Neural progenitor cell (in vitro differentiated cells): ENCODE data around the gene ATP1A2. TPM values are rescaled to one million over a fixed set of nuclear protein-coding genes. Genes with fewer than 3 reads are reported as not detected.

Experiments used
- DNase-seq: peaks from one replicate; pipeline ENCODE4 v3.0.0-alpha.2; 2016; ENCODE audit warnings: low spot score
- H2AFZ ChIP-seq: fragments of 200-600 bp; sonication (generic); replicated peaks from 2 replicates; pipeline ENCODE4 v1.6.1; 2016; ENCODE audit warnings: antibody characterized with exemption
- H3F3A ChIP-seq: fragments of 200-600 bp; sonication (generic); 2 replicates; pipeline ENCODE4 v1.6.1; 2016; ENCODE audit warnings: antibody characterized with exemption, low read depth
- H3K27ac ChIP-seq: fragments of 200-600 bp; sonication (generic); 2 replicates; pipeline ENCODE4 v1.5.1; 2016; ENCODE audit warnings: mild to moderate bottlenecking
- H3K27me3 ChIP-seq: fragments of 200-600 bp; sonication (generic); 2 replicates; pipeline ENCODE4 v1.6.1; 2016; ENCODE audit warnings: mild to moderate bottlenecking, moderate library complexity
- H3K36me3 ChIP-seq: fragments of 200-600 bp; sonication (generic); 2 replicates; pipeline ENCODE4 v1.5.1; 2016
- H3K4me1 ChIP-seq: fragments of 200-600 bp; sonication (generic); 2 replicates; pipeline ENCODE4 v1.6.1; 2016; ENCODE audit warnings: mixed run types
- H3K4me2 ChIP-seq: fragments of 200-600 bp; sonication (generic); 2 replicates; pipeline ENCODE4 v1.6.1; 2016
- H3K4me3 ChIP-seq: fragments of 200-600 bp; sonication (generic); 2 replicates; pipeline ENCODE4 v1.5.1; 2016
- H3K79me2 ChIP-seq: fragments of 200-600 bp; sonication (generic); 2 replicates; pipeline ENCODE4 v1.6.1; 2016; ENCODE audit warnings: low read depth
- H3K9ac ChIP-seq: fragments of 200-600 bp; sonication (generic); 2 replicates; pipeline ENCODE4 v1.6.1; 2016
- H3K9me3 ChIP-seq: fragments of 200-600 bp; sonication (generic); 2 replicates; pipeline ENCODE4 v1.5.1; 2016; ENCODE audit warnings: low read depth
- H4K20me1 ChIP-seq: fragments of 200-600 bp; sonication (generic); 2 replicates; pipeline ENCODE4 v1.6.1; 2016; ENCODE audit warnings: low read depth
- H3K27ac Mint-ChIP-seq: 3 replicates; pipeline ENCODE4 v1.8.0; 2021; ENCODE audit warnings: mixed read lengths
- H3K27me3 Mint-ChIP-seq: 2 replicates; pipeline ENCODE4 v1.8.0; 2022; ENCODE audit warnings: low read depth, mild to moderate bottlenecking, inconsistent platforms, moderate library complexity, mixed read lengths; ENCODE audit not compliant: insufficient read depth
- H3K36me3 Mint-ChIP-seq: 3 replicates; pipeline ENCODE4 v1.8.0; 2021; ENCODE audit warnings: mixed read lengths
- H3K4me1 Mint-ChIP-seq: 3 replicates; pipeline ENCODE4 v1.8.0; 2021; ENCODE audit warnings: mixed read lengths
- H3K4me3 Mint-ChIP-seq: 3 replicates; pipeline ENCODE4 v1.8.0; 2021; ENCODE audit warnings: mild to moderate bottlenecking, moderate library complexity, mixed read lengths
- H3K9me3 Mint-ChIP-seq: 3 replicates; pipeline ENCODE4 v1.8.0; 2020; ENCODE audit warnings: mixed read lengths
- CTCF ChIP-seq: fragments of 200-600 bp; sonication (generic); IDR thresholded peaks from 2 replicates; pipeline ENCODE4 v1.5.1; 2017; ENCODE audit warnings: antibody characterized with exemption, mild to moderate bottlenecking
- EZH2 ChIP-seq: fragments of 200-600 bp; sonication (generic); IDR thresholded peaks from 2 replicates; pipeline ENCODE4 v1.6.1; 2017; ENCODE audit warnings: antibody characterized with exemption, mild to moderate bottlenecking, moderate library complexity
- EZH2phosphoT487 ChIP-seq: fragments of 200-600 bp; sonication (generic); IDR thresholded peaks from 2 replicates; pipeline ENCODE4 v1.6.1; 2017; ENCODE audit warnings: antibody characterized with exemption
- total RNA-seq: library from RNA; depleted of rRNA; stranded (reverse); fragments of >200 nt; gene quantifications from 2 replicates; pipeline ENCODE4 v1.2.3, GENCODE V29; 2015; ENCODE audit warnings: low replicate concordance

Gene ATP1A2
- total RNA-seq, 1 donor from 2014 or later, result 88.6 TPM

GRCh38 chr1:160139840-160140239 lies 24.3 kb downstream of the ATP1A2 start:
- no peak overlapping the region for H3K27ac Mint-ChIP-seq
- Histone ChIP-seq H2AFZ (no peak overlapping the region), H3K9ac (no peak overlapping the region), H3K79me2 (no peaks in the 10 kb centered on the region), H3K4me3 (no peak overlapping the region), H3K27me3 (no peaks in the 10 kb centered on the region), H3K4me1 (peaks cover 5% of the 10 kb centered on the region), H3K36me3 (no peaks in the 10 kb centered on the region), H3K9me3 (no peaks in the 10 kb centered on the region), H4K20me1 (no peaks in the 10 kb centered on the region), H3F3A (peaks cover 26% of the 10 kb centered on the region), H3K27ac (no peak overlapping the region), H3K4me2 (no peak overlapping the region)
- H3K9me3 Mint-ChIP-seq, result peaks cover 2% of the 10 kb centered on the region
- H3K36me3 Mint-ChIP-seq, result peaks cover 59% of the 10 kb centered on the region
- H3K4me1 Mint-ChIP-seq, result peaks cover 6% of the 10 kb centered on the region
- TF ChIP-seq CTCF (no peak), EZH2 (no peak), EZH2phosphoT487 (no peak)
- H3K4me3 Mint-ChIP-seq, result no peak overlapping the region
- no peak for DNase-seq
- peaks cover 10% of the 10 kb centered on the region for H3K27me3 Mint-ChIP-seq

- H4K20me1 ChIP-seq, result no peaks in the 10 kb centered on the region
- peaks cover 33% of the 10 kb centered on the region for H3F3A ChIP-seq
- H3K27ac ChIP-seq, result peak overlapping the region; percentile 61
- no peak overlapping the region for H3K27ac Mint-ChIP-seq
- H3K4me3 Mint-ChIP-seq, result no peak overlapping the region
- TF ChIP-seq CTCF (no peak), EZH2phosphoT487 (no peak), EZH2 (no peak)
- H3K79me2 ChIP-seq, result no peaks in the 10 kb centered on the region
- H2AFZ ChIP-seq, result no peak overlapping the region
- peaks cover 11% of the 10 kb centered on the region for H3K4me1 Mint-ChIP-seq
- H3K27me3 Mint-ChIP-seq, result peaks cover 3% of the 10 kb centered on the region
- no peak overlapping the region for H3K4me3 ChIP-seq
- H3K9me3 Mint-ChIP-seq, result peaks cover 3% of the 10 kb centered on the region
- no peak overlapping the region for H3K4me2 ChIP-seq
- no peak for DNase-seq
- H3K36me3 Mint-ChIP-seq, result peaks cover 33% of the 10 kb centered on the region
- no peaks in the 10 kb centered on the region for H3K9me3 ChIP-seq
- no peak overlapping the region for H3K9ac ChIP-seq
- peaks cover 13% of the 10 kb centered on the region for H3K4me1 ChIP-seq
- H3K27me3 ChIP-seq, result no peaks in the 10 kb centered on the region
- H3K36me3 ChIP-seq, result no peaks in the 10 kb centered on the region
These were observed 28.1 kb downstream of the ATP1A2 start for GRCh38 chr1:160143695-160144094.

- Histone ChIP-seq H3K27ac (no peak overlapping the region), H3K36me3 (no peaks in the 10 kb centered on the region), H3K79me2 (no peaks in the 10 kb centered on the region), H3K9me3 (no peaks in the 10 kb centered on the region), H3K4me2 (no peak overlapping the region), H4K20me1 (no peaks in the 10 kb centered on the region), H3K9ac (no peak overlapping the region), H2AFZ (no peak overlapping the region), H3K4me1 (peaks cover 13% of the 10 kb centered on the region), H3K4me3 (no peak overlapping the region), H3K27me3 (no peaks in the 10 kb centered on the region), H3F3A (peaks cover 32% of the 10 kb centered on the region)
- DNase-seq, result peak; percentile 18
- TF ChIP-seq CTCF, result no peak
- no peak for TF ChIP-seq EZH2phosphoT487
- no peak for TF ChIP-seq EZH2
- no peak overlapping the region for H3K4me3 Mint-ChIP-seq
- peaks cover 3% of the 10 kb centered on the region for H3K9me3 Mint-ChIP-seq
- peaks cover 21% of the 10 kb centered on the region for H3K36me3 Mint-ChIP-seq
- peaks cover 3% of the 10 kb centered on the region for H3K27me3 Mint-ChIP-seq
- H3K27ac Mint-ChIP-seq, result peak overlapping the region; percentile 70
- peaks cover 11% of the 10 kb centered on the region for H3K4me1 Mint-ChIP-seq
These were observed 29.4 kb downstream of the ATP1A2 start for GRCh38 chr1:160144921-160145320.
